Measurements from ENCODE around the gene KCNT2.

KCNT2 gene

DNA sequence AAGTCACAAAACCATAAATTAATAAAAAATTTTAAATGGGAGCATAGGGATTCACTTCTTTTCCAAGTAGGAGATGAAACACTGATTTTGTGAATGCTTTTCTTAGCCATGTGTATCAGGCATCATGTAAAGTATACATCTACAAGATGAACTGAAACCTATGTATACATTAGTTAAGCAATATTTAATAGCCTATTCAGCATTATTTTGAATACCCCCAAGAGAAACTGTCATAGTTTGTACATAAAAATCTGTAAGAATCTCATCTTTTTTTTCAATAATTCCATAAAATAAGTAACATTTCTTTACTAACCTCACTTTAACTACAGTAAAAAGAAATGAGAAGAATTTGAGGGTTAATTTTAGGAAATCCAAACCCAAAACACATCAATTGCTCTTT lies 348.0 kb downstream of the KCNT2 start:
- Histone ChIP-seq H3K9me3 (ENCODE audit: control insufficient read depth in 1 of 2, low read length in 2 of 2) (no peaks in the 10 kb centered on the region), H3K36me3 (ENCODE audit: control insufficient read depth in 1 of 2, insufficient read depth in 2 of 2, low read length in 2 of 2) (no peaks in the 10 kb centered on the region), H3K9ac (ENCODE audit: low read depth in 1 of 2, low read length in 2 of 2) (no peak overlapping the region), H3K4me1 (ENCODE audit: control insufficient read depth in 1 of 2, insufficient read depth in 2 of 2, low read length in 2 of 2) (no peaks in the 10 kb centered on the region), H3K4me3 (ENCODE audit: low read depth in 1 of 2, low read length in 2 of 2) (no peak overlapping the region), H3K27ac (ENCODE audit: low read depth, low read length) (no peak overlapping the region), H3K27me3 (ENCODE audit: control insufficient read depth in 1 of 2, insufficient read depth in 2 of 2, low read length in 2 of 2) (no peaks in the 10 kb centered on the region)

DNA sequence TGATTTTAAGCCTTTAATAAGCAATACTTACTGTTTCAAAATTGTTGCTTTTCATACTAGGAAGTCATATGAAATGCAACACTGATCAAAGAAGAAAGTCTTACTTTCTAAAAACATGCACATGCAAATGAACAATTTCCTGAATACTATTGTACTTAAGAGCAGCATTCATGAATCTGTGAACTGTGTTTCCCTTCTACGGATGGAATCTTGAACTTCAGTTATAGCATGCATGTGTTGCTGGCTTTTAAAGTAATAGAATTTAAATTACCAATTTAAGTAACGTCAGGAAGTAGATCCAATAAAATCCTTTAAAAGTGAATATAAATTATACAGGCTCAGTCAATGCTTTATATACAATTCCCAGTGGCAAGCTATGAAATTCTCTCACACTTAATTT lies 348.9 kb downstream of the KCNT2 start:
- H3K36me3 ChIP-seq (ENCODE audit: control insufficient read depth in 1 of 2, insufficient read depth in 2 of 2, low read length in 2 of 2), result no peaks in the 10 kb centered on the region
- H3K27me3 ChIP-seq (ENCODE audit: control insufficient read depth in 1 of 2, insufficient read depth in 2 of 2, low read length in 2 of 2), result no peaks in the 10 kb centered on the region
- no peak overlapping the region for H3K9ac ChIP-seq (ENCODE audit: low read depth in 1 of 2, low read length in 2 of 2)
- no peaks in the 10 kb centered on the region for H3K4me1 ChIP-seq (ENCODE audit: control insufficient read depth in 1 of 2, insufficient read depth in 2 of 2, low read length in 2 of 2)
- H3K4me3 ChIP-seq (ENCODE audit: low read depth in 1 of 2, low read length in 2 of 2), result no peak overlapping the region
- H3K27ac ChIP-seq (ENCODE audit: low read depth, low read length), result no peak overlapping the region
- H3K9me3 ChIP-seq (ENCODE audit: control insufficient read depth in 1 of 2, low read length in 2 of 2), result no peaks in the 10 kb centered on the region

DNA sequence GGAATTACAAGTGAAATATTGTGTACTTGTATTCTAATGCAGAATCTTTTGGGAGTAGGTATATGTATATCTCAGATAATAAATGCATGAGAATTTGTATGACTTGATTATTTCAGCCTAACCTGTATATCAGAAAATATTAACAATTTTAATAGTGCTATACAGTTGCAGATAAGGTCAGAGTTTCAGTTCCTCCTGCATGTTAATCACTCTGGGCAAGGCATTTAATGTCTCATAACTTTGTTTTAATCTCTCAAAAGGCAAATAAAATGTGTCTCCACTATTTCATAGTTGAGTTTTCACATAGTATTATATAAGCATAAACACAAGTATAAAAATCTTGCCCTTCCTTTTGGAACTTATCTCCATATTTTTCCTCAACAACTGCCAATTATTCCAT lies 352.5 kb downstream of the KCNT2 start:
- H3K4me1 ChIP-seq (ENCODE audit: control insufficient read depth in 1 of 2, insufficient read depth in 2 of 2, low read length in 2 of 2), result no peaks in the 10 kb centered on the region
- H3K36me3 ChIP-seq (ENCODE audit: control insufficient read depth in 1 of 2, insufficient read depth in 2 of 2, low read length in 2 of 2), result no peaks in the 10 kb centered on the region
- no peak overlapping the region for H3K9ac ChIP-seq (ENCODE audit: low read depth in 1 of 2, low read length in 2 of 2)
- H3K4me3 ChIP-seq (ENCODE audit: low read depth in 1 of 2, low read length in 2 of 2), result no peak overlapping the region
- H3K27me3 ChIP-seq (ENCODE audit: control insufficient read depth in 1 of 2, insufficient read depth in 2 of 2, low read length in 2 of 2), result no peaks in the 10 kb centered on the region
- H3K27ac ChIP-seq (ENCODE audit: low read depth, low read length), result no peak overlapping the region
- no peaks in the 10 kb centered on the region for H3K9me3 ChIP-seq (ENCODE audit: control insufficient read depth in 1 of 2, low read length in 2 of 2)

DNA sequence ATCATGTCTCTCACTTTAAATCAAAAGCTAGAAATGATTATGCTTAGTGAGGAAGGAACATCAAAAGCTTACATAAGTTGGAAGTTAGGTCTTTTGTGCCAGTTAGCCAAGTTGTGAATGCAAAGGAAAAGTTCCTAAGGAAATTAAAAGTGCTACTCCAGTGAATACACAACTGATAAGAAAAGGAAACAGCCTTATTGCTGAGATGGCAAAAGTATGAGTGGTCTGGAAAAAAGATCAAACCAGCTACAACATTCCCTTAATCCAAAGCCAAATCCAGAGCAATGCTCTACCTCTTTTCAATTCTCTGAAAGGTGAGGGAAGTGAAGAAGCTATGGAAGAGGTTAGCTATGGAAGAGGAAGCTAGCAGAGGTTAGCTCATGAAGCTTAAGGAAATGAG lies 378.7 kb downstream of the KCNT2 start:
- no peaks in the 10 kb centered on the region for H3K9me3 ChIP-seq (ENCODE audit: control insufficient read depth in 1 of 2, low read length in 2 of 2)
- no peak overlapping the region for H3K4me3 ChIP-seq (ENCODE audit: low read depth in 1 of 2, low read length in 2 of 2)
- H3K27ac ChIP-seq (ENCODE audit: low read depth, low read length), result no peak overlapping the region
- no peak overlapping the region for H3K9ac ChIP-seq (ENCODE audit: low read depth in 1 of 2, low read length in 2 of 2)
- no peaks in the 10 kb centered on the region for H3K36me3 ChIP-seq (ENCODE audit: control insufficient read depth in 1 of 2, insufficient read depth in 2 of 2, low read length in 2 of 2)
- no peaks in the 10 kb centered on the region for H3K4me1 ChIP-seq (ENCODE audit: control insufficient read depth in 1 of 2, insufficient read depth in 2 of 2, low read length in 2 of 2)
- H3K27me3 ChIP-seq (ENCODE audit: control insufficient read depth in 1 of 2, insufficient read depth in 2 of 2, low read length in 2 of 2), result no peaks in the 10 kb centered on the region

DNA sequence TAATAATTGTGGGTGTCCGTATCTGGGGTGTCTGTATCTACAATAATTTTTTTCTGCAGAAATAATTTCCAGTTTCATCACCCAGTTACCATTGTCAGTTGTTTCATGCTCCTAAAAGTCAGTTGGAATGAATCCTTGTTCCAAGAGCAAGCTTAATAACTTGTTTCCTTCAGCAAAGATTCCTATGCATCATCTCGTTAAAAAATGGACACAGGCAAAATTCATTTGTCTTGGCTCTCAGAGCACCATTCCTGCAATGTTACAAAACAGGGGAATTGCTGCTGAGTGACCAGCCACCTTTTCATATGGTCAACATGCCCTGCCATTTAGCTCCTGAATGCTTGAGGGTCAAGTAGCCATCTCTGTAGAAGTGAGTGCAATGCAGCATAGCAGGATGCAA lies 393.4 kb downstream of the KCNT2 start:
- H3K9ac ChIP-seq (ENCODE audit: low read depth in 1 of 2, low read length in 2 of 2), result no peak overlapping the region
- no peak overlapping the region for H3K4me3 ChIP-seq (ENCODE audit: low read depth in 1 of 2, low read length in 2 of 2)
- no peaks in the 10 kb centered on the region for H3K4me1 ChIP-seq (ENCODE audit: control insufficient read depth in 1 of 2, insufficient read depth in 2 of 2, low read length in 2 of 2)
- no peaks in the 10 kb centered on the region for H3K27me3 ChIP-seq (ENCODE audit: control insufficient read depth in 1 of 2, insufficient read depth in 2 of 2, low read length in 2 of 2)
- no peaks in the 10 kb centered on the region for H3K9me3 ChIP-seq (ENCODE audit: control insufficient read depth in 1 of 2, low read length in 2 of 2)
- H3K36me3 ChIP-seq (ENCODE audit: control insufficient read depth in 1 of 2, insufficient read depth in 2 of 2, low read length in 2 of 2), result no peaks in the 10 kb centered on the region
- no peak overlapping the region for H3K27ac ChIP-seq (ENCODE audit: low read depth, low read length)

DNA sequence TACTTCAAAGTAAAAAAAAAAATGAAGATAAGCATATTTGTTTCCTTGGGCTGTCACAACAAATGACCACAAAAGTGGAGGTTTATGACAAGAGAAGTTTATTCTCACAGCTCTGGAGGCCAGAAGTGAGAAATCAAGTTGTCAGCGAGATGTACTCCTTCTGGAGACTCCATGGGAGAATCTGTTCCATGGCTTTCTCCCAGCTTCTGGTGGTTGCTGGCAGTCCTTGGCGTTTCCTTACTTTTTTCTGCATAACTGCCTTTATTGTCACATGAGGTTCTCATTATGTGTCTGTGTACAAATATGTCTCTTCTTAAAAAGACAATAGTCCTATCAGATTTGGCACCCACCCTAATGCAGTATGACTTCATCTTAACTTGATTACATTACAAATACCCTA lies 398.3 kb downstream of the KCNT2 start:
- Histone ChIP-seq H3K9ac (ENCODE audit: low read depth in 1 of 2, low read length in 2 of 2) (no peak overlapping the region), H3K9me3 (ENCODE audit: control insufficient read depth in 1 of 2, low read length in 2 of 2) (no peaks in the 10 kb centered on the region), H3K36me3 (ENCODE audit: control insufficient read depth in 1 of 2, insufficient read depth in 2 of 2, low read length in 2 of 2) (no peaks in the 10 kb centered on the region), H3K4me1 (ENCODE audit: control insufficient read depth in 1 of 2, insufficient read depth in 2 of 2, low read length in 2 of 2) (no peaks in the 10 kb centered on the region), H3K4me3 (ENCODE audit: low read depth in 1 of 2, low read length in 2 of 2) (no peak overlapping the region), H3K27me3 (ENCODE audit: control insufficient read depth in 1 of 2, insufficient read depth in 2 of 2, low read length in 2 of 2) (no peaks in the 10 kb centered on the region), H3K27ac (ENCODE audit: low read depth, low read length) (no peak overlapping the region)

DNA sequence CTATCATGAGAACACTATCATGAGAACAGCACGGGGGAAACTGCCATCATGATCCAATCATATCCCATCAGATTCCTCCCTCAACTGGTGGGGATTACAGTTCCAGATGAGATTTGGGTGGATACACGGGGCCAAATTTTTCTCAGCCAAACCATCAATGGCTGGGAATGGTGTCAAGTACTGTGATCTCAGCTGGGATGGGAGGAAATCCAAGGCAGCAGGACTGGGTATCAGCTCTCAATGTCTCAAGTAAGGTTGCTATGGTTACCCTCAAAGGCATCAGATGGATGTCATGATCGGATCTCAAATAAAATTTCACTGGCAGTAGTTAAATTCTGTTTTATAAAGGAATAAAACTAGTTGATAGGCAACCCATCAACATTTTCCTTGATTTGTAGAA lies 399.0 kb downstream of the KCNT2 start:
- no peaks in the 10 kb centered on the region for H3K36me3 ChIP-seq (ENCODE audit: control insufficient read depth in 1 of 2, insufficient read depth in 2 of 2, low read length in 2 of 2)
- H3K9me3 ChIP-seq (ENCODE audit: control insufficient read depth in 1 of 2, low read length in 2 of 2), result no peaks in the 10 kb centered on the region
- H3K4me3 ChIP-seq (ENCODE audit: low read depth in 1 of 2, low read length in 2 of 2), result no peak overlapping the region
- H3K9ac ChIP-seq (ENCODE audit: low read depth in 1 of 2, low read length in 2 of 2), result no peak overlapping the region
- H3K4me1 ChIP-seq (ENCODE audit: control insufficient read depth in 1 of 2, insufficient read depth in 2 of 2, low read length in 2 of 2), result no peaks in the 10 kb centered on the region
- H3K27me3 ChIP-seq (ENCODE audit: control insufficient read depth in 1 of 2, insufficient read depth in 2 of 2, low read length in 2 of 2), result no peaks in the 10 kb centered on the region
- no peak overlapping the region for H3K27ac ChIP-seq (ENCODE audit: low read depth, low read length)

DNA sequence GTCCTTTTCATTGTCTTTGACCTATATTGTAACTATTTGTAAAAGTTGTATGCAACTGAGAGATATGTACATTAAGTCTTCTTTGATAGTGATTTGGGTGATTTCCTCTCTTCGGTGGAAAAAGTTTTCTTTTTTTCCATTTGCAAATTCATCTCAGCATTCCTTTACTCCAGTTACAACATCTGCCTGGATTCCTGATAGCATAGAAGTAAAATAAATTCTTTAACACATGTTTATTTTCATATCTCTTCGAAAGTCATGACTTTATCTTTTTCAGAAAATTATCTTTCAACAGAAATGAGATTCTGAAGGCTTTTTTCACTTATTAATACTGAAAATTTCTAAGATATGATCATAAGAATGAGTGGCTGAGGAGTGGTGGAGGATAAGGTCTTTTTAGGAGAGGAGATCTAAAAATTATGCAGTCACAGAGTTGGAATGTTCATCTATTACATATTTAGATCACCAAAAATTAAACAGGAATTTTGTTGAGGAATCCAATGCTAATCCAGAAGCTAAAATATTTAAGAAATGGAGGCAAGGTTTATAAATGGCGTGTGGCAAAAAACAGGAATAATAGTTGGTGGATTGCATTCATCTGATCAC lies 400.5 kb downstream of the KCNT2 start:
- Histone ChIP-seq H3K9me3 (ENCODE audit: control insufficient read depth in 1 of 2, low read length in 2 of 2) (no peaks in the 10 kb centered on the region), H3K27me3 (ENCODE audit: control insufficient read depth in 1 of 2, insufficient read depth in 2 of 2, low read length in 2 of 2) (no peaks in the 10 kb centered on the region), H3K36me3 (ENCODE audit: control insufficient read depth in 1 of 2, insufficient read depth in 2 of 2, low read length in 2 of 2) (no peaks in the 10 kb centered on the region), H3K4me1 (ENCODE audit: control insufficient read depth in 1 of 2, insufficient read depth in 2 of 2, low read length in 2 of 2) (no peaks in the 10 kb centered on the region), H3K9ac (ENCODE audit: low read depth in 1 of 2, low read length in 2 of 2) (no peak overlapping the region), H3K4me3 (ENCODE audit: low read depth in 1 of 2, low read length in 2 of 2) (no peak overlapping the region), H3K27ac (ENCODE audit: low read depth, low read length) (no peak overlapping the region)

DNA sequence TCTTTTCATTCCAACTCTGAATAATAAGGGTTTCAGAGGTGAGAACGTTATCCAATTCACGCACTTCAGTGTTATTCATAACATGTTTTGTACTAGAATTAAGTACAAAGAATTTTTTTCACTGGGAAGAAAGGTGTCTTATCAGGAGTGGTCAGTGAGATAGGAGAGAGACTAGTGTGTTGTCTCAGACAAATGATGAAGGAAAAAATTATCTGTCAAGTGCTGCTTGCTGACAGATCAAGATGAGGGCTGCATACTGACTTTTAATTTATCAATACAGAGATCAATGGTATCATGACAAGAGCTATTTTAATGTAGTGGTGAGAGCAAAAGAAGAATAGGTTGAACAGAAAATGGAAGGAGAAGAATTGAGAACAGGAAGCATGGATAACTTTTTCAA lies 402.4 kb downstream of the KCNT2 start:
- H3K27me3 ChIP-seq (ENCODE audit: control insufficient read depth in 1 of 2, insufficient read depth in 2 of 2, low read length in 2 of 2), result no peaks in the 10 kb centered on the region
- H3K9ac ChIP-seq (ENCODE audit: low read depth in 1 of 2, low read length in 2 of 2), result no peak overlapping the region
- no peak overlapping the region for H3K4me3 ChIP-seq (ENCODE audit: low read depth in 1 of 2, low read length in 2 of 2)
- no peak overlapping the region for H3K27ac ChIP-seq (ENCODE audit: low read depth, low read length)
- H3K36me3 ChIP-seq (ENCODE audit: control insufficient read depth in 1 of 2, insufficient read depth in 2 of 2, low read length in 2 of 2), result no peaks in the 10 kb centered on the region
- H3K9me3 ChIP-seq (ENCODE audit: control insufficient read depth in 1 of 2, low read length in 2 of 2), result no peaks in the 10 kb centered on the region
- H3K4me1 ChIP-seq (ENCODE audit: control insufficient read depth in 1 of 2, insufficient read depth in 2 of 2, low read length in 2 of 2), result no peaks in the 10 kb centered on the region

DNA sequence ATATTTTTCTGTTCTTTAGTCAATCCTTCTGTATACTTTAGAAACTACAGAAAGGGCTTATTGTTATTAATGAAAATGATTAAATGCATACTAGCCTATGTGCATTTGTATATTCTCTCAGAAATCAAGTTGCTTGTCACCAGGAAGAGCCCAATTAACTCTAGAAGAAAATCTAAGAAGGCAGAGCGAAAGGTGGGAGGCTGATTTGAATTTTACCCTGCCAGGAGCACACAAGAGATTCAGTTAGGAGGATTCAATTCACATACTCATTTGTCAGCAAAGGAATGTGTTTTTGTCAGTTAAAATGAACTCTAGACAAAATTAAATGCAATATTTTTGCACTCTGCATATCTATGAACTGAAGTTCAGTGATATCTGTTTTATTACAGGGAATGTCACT lies 411.8 kb downstream of the KCNT2 start:
- H3K9ac ChIP-seq (ENCODE audit: low read depth in 1 of 2, low read length in 2 of 2), result no peak overlapping the region
- no peaks in the 10 kb centered on the region for H3K36me3 ChIP-seq (ENCODE audit: control insufficient read depth in 1 of 2, insufficient read depth in 2 of 2, low read length in 2 of 2)
- no peak overlapping the region for H3K4me3 ChIP-seq (ENCODE audit: low read depth in 1 of 2, low read length in 2 of 2)
- H3K27me3 ChIP-seq (ENCODE audit: control insufficient read depth in 1 of 2, insufficient read depth in 2 of 2, low read length in 2 of 2), result no peaks in the 10 kb centered on the region
- H3K27ac ChIP-seq (ENCODE audit: low read depth, low read length), result no peak overlapping the region
- H3K4me1 ChIP-seq (ENCODE audit: control insufficient read depth in 1 of 2, insufficient read depth in 2 of 2, low read length in 2 of 2), result no peaks in the 10 kb centered on the region
- no peaks in the 10 kb centered on the region for H3K9me3 ChIP-seq (ENCODE audit: control insufficient read depth in 1 of 2, low read length in 2 of 2)
